Heart right ventricle (tissue), 16 donors: ENCODE measurements around the gene YWHAQ. TPM values are rescaled to one million over a fixed set of nuclear protein-coding genes. Genes with fewer than 3 reads are reported as not detected.

Source experiments
- ATAC-seq, 8 donors: fragments of 200-7000 bp; cut with Tn5 transposase; one replicate each; pipeline ENCODE4 v1.9.1; 2020; ENCODE audit warnings: mild to moderate bottlenecking in 8 of 8, moderate library complexity in 8 of 8, moderate number of reproducible peaks in 1 of 8
- DNase-seq, 2 donors: peaks; one replicate each; pipeline ENCODE4 v3.0.0-alpha.2; 2020
- H3K27ac ChIP-seq, 10 donors: fragments of 200-600 bp; sonication (generic) in 2 of 10; one replicate each; pipeline versions ENCODE4 v1.5.0 to v1.8.0; 2020 to 2022; ENCODE audit warnings: mild to moderate bottlenecking in 3 of 10
- H3K27me3 ChIP-seq, 7 donors: fragments of 200-600 bp; one replicate each; pipeline ENCODE4 v1.8.0; 2021 to 2022; ENCODE audit warnings: mild to moderate bottlenecking in 2 of 7
- H3K36me3 ChIP-seq, 9 donors: fragments of 200-600 bp; sonication (generic) in 1 of 9; one replicate each; pipeline versions ENCODE4 v1.5.0 to v1.8.0; 2020 to 2022; ENCODE audit warnings: mild to moderate bottlenecking in 2 of 9
- H3K4me1 ChIP-seq, 9 donors: fragments of 200-600 bp; sonication (generic) in 1 of 9; one replicate each; pipeline versions ENCODE4 v1.5.0 to v1.8.0; 2020 to 2022; ENCODE audit warnings: mild to moderate bottlenecking in 4 of 9
- H3K4me3 ChIP-seq, 10 donors: fragments of 200-600 bp; sonication (generic) in 2 of 10; one replicate each; pipeline versions ENCODE4 v1.5.0 to v1.8.0; 2020 to 2022; ENCODE audit warnings: mild to moderate bottlenecking in 7 of 10, moderate library complexity in 2 of 10
- H3K9me3 ChIP-seq, 11 donors: fragments of 200-600 bp in 10 of 11; sonication (generic) in 2 of 11; one replicate each; pipeline versions ENCODE4 v1.5.0 to v1.8.0; 2013 to 2022; ENCODE audit warnings: mild to moderate bottlenecking in 2 of 11, control low read depth in 1 of 11, moderate library complexity in 1 of 11
- CTCF ChIP-seq, 9 donors: fragments of 200-600 bp; sonication (generic) in 2 of 9; IDR thresholded peaks; one replicate each; pipeline versions ENCODE4 v1.5.0 to v1.8.0; 2021 to 2022; ENCODE audit warnings: antibody characterized with exemption in 9 of 9, mild to moderate bottlenecking in 5 of 9, moderate library complexity in 1 of 9
- WGBS, 2 donors: extraction: QIAGEN DNeasy Blood & Tissue Kit; methylation state at CpG; one replicate each; pipeline ENCODE4 v1.1.7; 2013; ENCODE audit warnings: inconsistent platforms in 1 of 2; 5-methylcytosine and 5-hydroxymethylcytosine counted together
- intact Hi-C, 10 donors: fragments of 100-400 bp; cut with DNase I; formaldehyde crosslinking; loops; one replicate each; pipeline versions ENCODE4 v1.11.1 to v1.14.2; 2022
- polyA plus RNA-seq, 2 donors: library from polyadenylated mRNA; stranded (reverse); fragments of 200-250 nt; gene quantifications; one replicate each; pipeline ENCODE4 v1.2.3, GENCODE V29; 2013
- total RNA-seq, 10 donors: library from RNA; stranded (reverse); fragmentation: NEBNext Ultra II Directional in 3 of 10; extraction: Animal tissue kit (Norgen Biotek cat#: 25700) in 3 of 10; gene quantifications; one replicate each; pipeline versions ENCODE4 v1.2.1 to v1.2.4, GENCODE V29; 2021 to 2023
- donor health status: Arrhythmogenic right ventricular cardiomyopathy.
- donor health status: ischemic (EF 13 %, LVEDD 7.1; RV severe dilation, severe dysfunction).
- donor health status: healthy with polysubstance abuse.
- donor health status: DM: no; HTN: yes; CAD: no.
- donor health status: DM: no; HTN: no; CAD: no.
- donor health status: ischemic (EF 25% LVEDD 6.9; RV normal size, moderate dysfunction).
- donor health status: ischemic (EF 25% LVEDD 5.7; RV mildly dilated, moderate dysfunction).
- donor health status: healthy.
- donor health status: DM: yes; HTN: yes; CAD: no.
- donor health status: Ischemic cardiomyopathy.
- donor health status: ischemic (EF 35%, LVEDD 5.7; RV mildly dilated, moderate dysfunction).
- donor health status: nonischemic (EF 11% LVEDD 7.7; RV severe dilation, severe dysfunction).
- donor health status: DM: yes; HTN: yes; CAD: no.
- donor health status: PGD.
- donor health status: ischemic (EF 29% LVEDD 5.4; RV normal size, mild dysfunction).
- donor health status: nonischemic (EF 23%, LVEDD 6.1; RV moderate dilation, normal function).

Gene YWHAQ
- total and polyA plus RNA-seq, 12 donors = 62.0 to 303 (median 199) TPM

DNA sequence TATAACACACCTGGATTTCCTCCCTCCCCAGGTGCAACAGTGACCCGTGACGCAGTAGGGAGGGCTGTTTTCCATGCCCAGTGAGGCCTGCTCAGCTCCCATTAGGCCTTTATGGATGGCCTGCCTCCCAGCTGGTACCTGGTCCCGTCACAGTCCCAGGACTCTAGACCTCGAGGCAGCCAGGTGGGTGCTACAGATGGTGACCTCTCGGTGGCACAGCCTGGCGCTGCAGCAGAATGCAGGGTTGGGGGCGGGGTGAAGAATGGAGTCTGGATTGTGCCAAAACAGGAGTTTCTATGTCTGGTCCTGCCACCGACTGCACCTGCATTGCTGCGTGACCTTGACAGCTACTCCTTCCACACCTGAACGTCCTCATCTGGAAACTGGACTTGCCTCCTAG is 18.0 kb upstream of the YWHAQ start:
- ATAC-seq (no peak), DNase-seq (no peak)
- Histone ChIP-seq H3K27me3 (no peaks in the 10 kb centered on the region), H3K27ac (no peak overlapping the region), H3K9me3 (no peaks in the 10 kb centered on the region), H3K4me1 (peaks cover 0 to 5% (median 0%) of the 10 kb centered on the region in 9 donors), H3K36me3 (no peaks in the 10 kb centered on the region), H3K4me3 (no peak overlapping the region)
- intact Hi-C loops = no loop called here
- 86 to 89% methylated on average over 10 of the region's 10 CpGs for WGBS, 2 donors
- TF ChIP-seq CTCF (IDR thresholded peaks at IDR 0.05) = no peak

DNA sequence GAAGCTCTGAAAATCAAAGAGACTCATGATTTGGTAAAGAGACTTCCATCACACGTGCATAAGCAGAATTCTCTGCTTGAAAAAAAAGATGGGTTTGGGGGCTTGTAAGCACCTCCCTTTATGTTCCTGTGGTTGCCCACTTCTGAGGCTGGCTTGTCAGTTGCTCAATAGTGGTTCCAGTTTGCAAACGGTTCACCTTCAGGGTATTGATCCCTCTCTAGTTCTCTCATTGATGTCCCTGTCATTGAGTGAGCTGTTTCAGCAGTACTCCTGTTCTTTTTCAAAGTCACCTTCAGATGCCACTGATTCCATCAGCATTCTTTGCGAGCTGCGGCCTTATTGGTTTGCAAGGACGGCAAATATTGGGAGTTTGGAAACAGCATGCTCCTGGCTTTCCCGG is 17.1 kb upstream of the YWHAQ start:
- no peak for DNase-seq
- no peak overlapping the region for H3K27ac ChIP-seq
- intact Hi-C loops = no loop called here

DNA sequence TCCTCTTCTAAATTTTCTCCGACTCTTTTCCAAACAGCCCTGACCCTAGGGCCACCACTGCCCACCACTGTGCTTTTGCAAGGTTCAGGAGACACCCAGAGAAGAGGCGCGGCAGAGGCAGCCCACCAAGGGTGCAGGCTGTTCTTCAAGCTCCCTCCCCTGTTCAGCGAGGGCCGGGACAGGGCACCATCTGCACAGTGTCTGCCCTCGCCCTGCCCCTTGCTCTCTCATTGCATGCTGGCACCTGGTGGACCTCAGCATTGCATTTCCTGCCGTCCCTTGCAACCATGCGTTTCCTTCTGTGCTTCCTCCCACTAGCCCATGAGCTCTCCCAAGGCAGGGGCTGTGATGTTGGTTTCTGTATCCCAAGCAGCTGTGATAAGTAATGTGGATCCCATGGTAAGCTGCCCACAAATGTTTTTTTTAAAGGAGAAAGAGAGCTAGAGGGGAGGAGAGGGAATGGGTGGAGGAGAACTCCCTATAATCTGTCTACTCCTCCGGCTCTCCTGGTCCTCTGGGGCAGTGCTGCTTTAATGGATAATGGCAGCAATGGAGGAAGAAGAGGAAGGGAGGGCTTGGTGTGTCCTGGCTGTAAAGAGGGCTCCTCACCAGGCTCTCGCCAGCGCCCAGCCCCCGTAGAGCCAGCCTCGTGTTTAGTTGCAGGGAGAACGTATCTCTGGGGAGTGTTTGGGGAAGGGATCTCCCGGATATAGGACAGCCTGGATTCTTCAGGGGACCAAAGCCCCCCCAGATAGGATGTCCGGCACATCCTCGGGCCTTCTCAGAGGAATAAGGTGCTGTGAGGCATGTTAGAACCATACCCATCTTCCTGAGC is 15.6 kb upstream of the YWHAQ start:
- TF ChIP-seq CTCF (IDR thresholded peaks at IDR 0.05) = no peak
- Histone ChIP-seq H3K9me3 (no peaks in the 10 kb centered on the region), H3K36me3 (no peaks in the 10 kb centered on the region), H3K27me3 (no peaks in the 10 kb centered on the region), H3K4me3 (no peak overlapping the region), H3K4me1 (peaks cover 0 to 5% (median 0%) of the 10 kb centered on the region in 9 donors), H3K27ac (no peak overlapping the region)
- DNase-seq (no peak), ATAC-seq (no peak)
- intact Hi-C loops = no loop called here
- 72 to 82% methylated on average over 17 of the region's 17 CpGs for WGBS, 2 donors

More for the DNA sequence above, 17.1 kb upstream of the YWHAQ start:
- 50 to 57% methylated on average over 6 of the region's 6 CpGs for WGBS, 2 donors
- TF ChIP-seq CTCF (IDR thresholded peaks at IDR 0.05) = no peak
- Histone ChIP-seq H3K9me3 (no peaks in the 10 kb centered on the region), H3K4me1 (peaks cover 0 to 5% (median 0%) of the 10 kb centered on the region in 9 donors), H3K27me3 (no peaks in the 10 kb centered on the region), H3K4me3 (no peak overlapping the region), H3K36me3 (no peaks in the 10 kb centered on the region)
- ATAC-seq = no peak

GRCh38 chr2:9644603-9645002 is 13.8 kb upstream of the YWHAQ start:
- DNase-seq (no peak), ATAC-seq (no peak)
- Histone ChIP-seq H3K9me3 (no peaks in the 10 kb centered on the region), H3K27ac (no peak overlapping the region), H3K36me3 (no peaks in the 10 kb centered on the region), H3K4me1 (peaks cover 0 to 10% (median 6%) of the 10 kb centered on the region in 9 donors), H3K27me3 (no peaks in the 10 kb centered on the region), H3K4me3 (no peak overlapping the region)
- intact Hi-C loops = no loop called here
- 88 to 92% methylated on average over 9 of the region's 9 CpGs for WGBS, 2 donors
- TF ChIP-seq CTCF (IDR thresholded peaks at IDR 0.05) = no peak
